NCI-H187 (cell line): Measurements from ENCODE around the gene TEX52.

Experiments
- DNase-seq, 2 experiments: peaks; one replicate each; lab custom pipeline; 2025; lab: John Stamatoyannopoulos, UW

Gene TEX52

DNA sequence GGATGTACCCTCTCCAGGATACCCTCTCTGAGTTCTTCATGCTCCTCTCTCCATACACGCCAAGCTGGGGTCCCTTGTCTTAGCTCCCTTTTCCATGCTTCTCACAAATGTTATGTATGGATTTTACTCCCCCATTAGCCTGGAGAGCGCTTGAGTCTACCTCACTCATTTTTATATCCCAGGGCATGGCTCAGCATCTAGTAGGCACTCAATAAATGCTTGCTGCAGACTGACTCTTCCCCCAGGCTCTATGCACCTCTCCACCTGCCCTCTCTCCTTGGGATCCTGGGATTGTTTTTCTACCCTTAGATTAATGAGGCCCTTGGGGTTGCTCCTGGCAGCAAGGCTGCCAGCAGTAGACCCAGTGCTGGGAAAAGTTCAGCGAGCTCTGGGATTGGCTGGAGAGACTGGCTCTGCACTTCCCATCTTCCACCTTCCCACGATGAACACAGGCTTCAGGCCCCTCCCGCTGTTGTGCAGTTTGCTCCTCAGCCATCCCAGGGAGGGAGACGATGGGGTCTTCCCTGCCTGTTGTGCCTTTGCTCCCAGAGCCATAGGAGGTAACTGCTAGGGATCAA is 24.2 kb downstream of the TEX52 start:
- DNase-seq = no peak

DNA sequence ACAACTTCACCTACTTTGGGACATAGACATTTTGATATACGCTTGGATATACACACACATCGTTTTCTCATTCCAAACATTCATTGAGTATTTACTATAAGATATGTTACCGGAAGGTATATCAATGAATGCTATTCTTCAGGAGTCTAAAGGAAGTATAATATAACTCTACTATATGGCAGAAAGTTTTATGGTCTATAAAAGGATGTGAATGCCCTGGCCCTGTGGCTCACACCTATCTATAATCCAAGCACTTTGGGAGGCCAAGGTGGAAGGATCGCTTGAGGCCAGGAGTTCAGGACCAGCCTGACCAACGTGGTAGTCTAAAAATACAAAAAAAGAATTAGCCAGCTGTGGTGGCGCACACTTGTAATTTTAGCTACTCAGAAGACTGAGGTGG is 27.6 kb downstream of the TEX52 start:
- no peak for DNase-seq

DNA sequence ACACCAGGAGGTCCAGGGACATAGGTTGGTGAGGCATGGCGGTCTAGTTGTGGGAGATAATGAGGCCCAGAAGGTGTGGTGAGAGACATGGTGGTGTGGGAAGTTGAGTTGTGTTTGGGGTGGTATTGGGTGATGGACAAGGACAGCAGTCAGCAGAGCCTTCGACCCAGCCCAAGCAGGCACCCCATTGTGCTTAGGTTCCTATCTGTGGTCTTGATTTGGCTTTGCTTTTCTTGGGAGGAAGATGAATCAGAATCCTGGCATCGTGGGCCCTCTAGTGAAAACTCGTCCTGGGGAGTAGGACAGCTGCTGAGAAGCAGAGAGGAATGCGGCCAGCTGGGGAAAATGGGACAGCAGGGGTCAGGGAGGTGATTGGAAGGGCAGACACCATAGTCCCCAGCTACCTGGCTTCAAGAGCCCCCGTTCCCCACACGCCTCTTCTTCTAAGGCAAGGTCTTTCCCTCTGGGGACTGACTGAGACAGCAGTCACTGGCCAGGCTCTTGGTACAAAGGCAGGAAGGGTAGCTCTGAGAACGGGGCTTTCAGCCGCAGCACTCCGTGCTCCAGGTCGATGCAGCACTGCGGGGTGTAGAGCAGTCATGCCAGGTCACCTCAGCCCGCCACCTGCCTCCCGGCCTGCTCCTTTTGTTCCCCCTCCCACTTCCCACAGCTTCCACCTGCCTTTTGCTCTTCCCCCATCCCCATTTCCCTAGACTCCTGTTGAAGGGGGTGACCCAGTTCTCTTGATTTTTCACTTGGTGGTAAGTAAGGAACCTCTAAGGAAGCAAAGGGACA is 29.9 kb downstream of the TEX52 start:
- DNase-seq = no peak

DNA sequence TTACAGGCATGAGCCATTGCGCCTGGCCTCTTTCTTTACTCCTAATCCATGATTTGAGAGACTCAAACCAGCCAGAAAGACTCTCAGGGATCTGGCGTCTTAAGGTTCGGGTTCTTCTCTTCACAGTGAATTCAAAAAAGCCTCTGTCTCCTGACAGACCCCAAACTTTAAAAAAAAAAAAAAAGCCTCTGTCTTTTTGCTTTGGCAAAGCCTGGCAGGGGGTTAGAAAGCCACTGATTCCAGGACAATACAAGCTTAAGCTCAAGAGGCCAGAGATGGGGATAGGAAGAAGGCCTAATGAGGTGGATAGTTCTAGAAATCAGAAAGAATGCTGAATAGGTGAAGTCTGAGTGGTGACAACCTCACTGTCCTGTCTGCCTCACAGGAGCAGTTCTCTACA is 30.8 kb downstream of the TEX52 start:
- DNase-seq = no peak

DNA sequence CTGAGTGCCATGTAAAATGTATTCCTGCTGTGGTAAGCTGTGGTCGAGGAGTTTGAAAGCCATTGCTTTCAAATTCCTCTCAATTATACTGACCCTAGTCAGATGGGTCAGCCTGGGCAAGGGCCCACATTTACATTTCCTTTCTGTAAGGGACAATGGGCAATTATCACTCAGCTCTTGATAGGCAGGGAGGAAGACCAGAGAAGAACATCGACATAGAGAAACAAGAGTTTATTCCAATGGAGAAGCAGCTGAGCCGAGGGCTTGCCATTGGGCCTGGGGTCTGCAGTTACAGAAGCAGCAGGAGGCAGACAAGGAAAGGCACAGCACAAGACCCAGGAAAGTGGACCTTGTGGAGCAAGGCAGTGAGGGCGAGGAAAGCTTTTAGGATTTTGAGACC is 31.7 kb downstream of the TEX52 start:
- no peak for DNase-seq

- no peak for DNase-seq
Observed at GRCh38 chr12:2824541-2824940, 32.3 kb downstream of the TEX52 start.

DNA sequence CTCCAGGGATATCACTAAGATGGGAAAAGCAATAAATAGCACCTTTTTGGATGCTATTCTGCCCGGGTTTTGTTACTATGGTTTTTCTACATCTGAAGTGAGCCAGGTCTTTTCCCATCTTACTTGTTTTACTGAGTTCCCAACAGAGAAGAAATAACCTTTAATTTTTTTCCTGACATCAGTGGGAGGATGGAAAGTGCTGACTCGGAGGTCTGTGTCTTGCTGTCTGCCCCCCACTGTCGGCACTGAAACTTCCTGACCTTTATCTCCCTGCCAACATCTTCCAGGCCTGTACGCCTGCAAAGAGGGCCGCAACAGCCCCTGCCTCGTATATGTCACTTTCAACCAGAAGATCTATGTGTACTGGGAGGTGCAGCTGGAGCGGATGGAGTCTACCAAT is 33.4 kb downstream of the TEX52 start:
- no peak for DNase-seq

DNA sequence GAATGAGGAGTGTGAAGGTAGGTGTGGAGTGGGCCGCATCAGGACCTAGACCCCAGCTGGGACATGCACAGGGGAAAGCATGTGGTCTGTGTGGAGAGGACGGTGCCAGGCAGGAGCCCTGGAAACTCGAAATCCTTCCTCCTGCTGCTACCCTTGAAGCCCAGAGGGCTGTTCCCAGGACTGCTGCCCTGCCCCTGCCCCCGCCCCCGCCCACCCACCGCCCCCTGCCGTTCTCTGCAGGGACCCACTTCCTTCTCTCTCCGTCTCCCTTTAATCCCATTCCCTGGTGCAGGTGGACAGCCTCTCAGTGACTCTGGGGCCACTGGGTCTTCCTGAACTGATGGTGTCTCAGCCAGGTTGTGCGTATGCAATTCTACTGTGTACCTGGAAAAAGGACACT is 36.4 kb downstream of the TEX52 start:
- DNase-seq = no peak

DNA sequence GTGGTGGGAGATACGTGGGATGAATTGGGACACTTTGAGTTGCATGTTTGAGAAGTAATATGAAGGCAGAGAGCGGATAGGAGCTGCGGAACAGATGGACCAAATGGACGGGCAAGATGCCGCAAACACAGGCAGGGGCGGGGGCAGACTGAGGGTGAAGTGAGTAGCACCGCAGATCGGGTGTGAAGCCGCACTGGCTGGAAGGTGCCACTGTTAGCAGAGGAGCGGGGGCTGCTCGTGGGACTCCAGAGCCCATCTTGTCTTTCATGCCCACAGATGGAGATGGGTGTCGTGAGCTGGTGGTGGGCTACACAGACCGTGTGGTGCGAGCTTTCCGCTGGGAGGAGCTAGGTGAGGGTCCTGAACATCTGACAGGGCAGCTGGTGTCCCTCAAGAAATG is 37.0 kb downstream of the TEX52 start:
- no peak for DNase-seq

DNA sequence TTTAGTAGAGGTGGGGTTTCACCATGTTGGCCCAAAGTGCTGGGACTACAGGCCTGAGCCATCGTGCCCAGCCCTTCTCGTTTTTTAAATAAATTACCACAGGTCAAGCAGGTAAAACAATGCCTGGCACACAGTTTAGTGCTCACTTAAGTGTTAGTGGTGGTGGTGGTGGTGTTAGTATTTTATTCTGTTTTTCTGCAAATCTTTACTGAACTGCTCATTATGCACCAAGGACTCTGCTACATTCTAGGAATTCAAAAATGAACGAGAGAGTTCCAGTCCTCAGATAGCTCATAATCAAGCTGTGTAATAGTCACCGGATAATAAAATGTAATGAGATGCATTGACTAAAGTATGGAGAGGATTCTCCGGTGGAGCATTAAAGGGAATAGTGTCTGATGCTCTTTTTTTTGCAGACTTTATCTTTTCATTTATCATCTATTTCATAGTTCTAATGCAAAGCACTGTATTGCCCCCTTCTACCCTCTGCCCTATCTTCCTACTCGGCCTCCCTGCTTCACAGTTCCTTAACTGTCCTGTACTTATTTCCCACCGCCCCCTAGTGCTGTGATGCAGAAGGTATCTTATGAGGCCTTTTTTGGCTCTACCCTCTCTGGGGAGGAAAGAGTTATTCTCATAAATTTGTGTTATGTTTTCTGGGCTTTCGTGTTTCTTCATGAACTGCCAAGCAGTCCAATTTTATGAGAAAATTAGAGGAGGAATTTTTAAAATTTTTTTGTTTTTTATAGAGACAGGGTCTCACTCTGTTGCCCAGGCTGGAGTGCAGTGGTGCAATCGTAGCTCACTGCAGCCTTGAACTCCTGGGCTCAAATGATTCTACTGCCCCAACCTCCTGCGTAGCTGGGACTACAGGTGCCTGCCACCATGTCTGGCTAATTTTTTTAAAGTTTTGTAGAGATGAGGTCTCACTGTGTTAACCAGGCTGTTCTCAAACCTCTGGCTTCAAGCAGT is 43.3 kb downstream of the TEX52 start:
- DNase-seq = no peak

- DNase-seq = peak; percentile 94 to 96
Observed at GRCh38 chr12:2812290-2813213, 44.3 kb downstream of the TEX52 start, which contains the start of gene ITFG2. TSS of gene ITFG2 (plus strand) at chr12:2812668. CDS start at chr12:2812761, 93 bp downstream.

DNA sequence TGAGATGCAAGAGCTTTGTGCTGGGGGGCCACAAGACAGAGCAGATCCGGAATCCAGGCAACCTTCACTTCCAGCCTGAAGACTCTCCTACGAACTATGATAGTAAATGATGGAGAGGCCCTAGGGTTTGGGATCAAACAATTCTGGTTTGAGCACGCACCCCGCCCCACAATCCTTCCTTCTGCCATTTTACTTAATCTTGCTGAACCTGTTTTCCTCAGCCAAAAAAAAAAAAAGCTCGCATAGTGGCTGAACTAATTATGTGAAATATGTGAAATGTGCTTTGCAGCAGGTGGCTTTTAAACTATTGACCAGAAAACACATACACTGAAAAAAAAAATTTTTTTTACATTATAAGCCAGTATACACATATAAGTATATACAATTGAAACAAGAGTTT is 45.0 kb downstream of the TEX52 start:
- DNase-seq = no peak

DNA sequence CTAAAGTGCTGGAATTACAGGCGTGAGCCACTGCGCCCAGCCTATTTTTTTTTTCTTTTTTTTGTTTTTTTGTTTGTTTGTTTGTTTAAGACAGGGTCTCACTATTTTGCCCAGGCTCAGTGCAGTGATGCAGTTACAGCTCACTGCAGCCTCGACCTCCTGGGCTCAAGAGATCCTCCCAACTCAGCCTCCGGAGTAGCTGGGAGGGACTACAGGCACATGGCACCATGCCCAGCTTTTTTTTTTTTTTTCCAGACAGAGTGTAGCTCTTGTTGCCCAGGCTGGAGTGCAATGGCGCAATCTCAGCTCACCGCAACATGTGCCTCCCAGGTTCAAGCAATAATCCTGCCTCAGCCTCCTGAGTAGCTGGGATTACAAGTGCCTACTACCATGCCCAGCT is 50.1 kb downstream of the TEX52 start:
- DNase-seq = no peak

DNA sequence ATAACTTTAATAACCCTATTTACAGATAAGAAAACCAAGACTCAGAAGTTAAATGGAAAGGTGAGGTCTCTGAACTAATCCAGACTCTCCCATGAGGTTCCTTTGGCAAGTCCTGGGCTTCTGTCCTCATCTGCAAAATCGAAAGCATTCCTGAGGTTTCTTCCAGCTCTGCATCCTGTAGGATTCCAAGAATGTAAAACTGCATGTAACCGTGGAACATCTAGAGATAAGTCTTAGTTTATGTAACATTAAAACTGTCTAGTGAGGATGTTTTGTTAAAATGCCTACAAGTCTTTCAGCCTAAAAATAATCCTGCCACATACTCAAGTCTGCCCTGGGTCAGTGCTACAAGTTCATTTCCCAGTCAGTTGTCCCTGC is 51.7 kb downstream of the TEX52 start:
- DNase-seq = no peak

- DNase-seq = no peak
Observed at GRCh38 chr12:2804393-2805142, 52.3 kb downstream of the TEX52 start.

DNA sequence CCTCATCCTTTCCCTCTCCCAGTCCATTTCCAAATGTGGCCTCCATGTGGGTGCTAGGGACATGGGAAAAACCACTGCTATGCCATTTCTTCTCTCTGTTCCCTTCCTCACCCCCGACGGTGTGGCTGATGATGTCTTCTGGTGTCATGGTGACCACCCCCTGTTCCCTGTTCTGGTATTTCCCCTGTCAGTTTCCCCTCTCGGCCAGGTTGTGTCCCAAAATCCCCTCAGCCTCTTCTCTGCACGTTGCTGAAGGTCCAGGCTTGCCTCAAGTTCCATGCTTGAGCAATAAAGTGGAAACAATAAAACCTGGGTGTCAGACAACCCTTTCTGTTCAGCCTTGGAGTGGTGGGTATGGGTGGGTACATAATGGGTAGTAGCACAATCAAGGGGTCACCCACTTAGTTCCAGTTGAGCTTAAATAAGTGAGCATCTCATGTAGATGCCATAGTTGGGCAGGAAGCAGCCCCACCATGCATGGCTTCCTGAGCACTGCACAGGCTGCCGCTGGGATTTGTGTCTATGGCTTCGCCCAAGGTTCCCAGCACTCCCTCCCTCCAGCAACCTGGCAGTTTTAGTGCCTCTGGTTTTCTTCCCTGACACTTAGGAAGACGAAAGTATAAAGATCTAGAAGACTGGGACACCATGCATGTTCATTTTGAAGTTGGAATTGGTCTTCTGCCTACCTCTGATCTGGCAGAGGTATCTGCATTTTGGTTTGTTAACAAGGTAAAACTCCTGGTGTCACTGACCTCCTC is 53.0 kb downstream of the TEX52 start:
- DNase-seq = no peak

DNA sequence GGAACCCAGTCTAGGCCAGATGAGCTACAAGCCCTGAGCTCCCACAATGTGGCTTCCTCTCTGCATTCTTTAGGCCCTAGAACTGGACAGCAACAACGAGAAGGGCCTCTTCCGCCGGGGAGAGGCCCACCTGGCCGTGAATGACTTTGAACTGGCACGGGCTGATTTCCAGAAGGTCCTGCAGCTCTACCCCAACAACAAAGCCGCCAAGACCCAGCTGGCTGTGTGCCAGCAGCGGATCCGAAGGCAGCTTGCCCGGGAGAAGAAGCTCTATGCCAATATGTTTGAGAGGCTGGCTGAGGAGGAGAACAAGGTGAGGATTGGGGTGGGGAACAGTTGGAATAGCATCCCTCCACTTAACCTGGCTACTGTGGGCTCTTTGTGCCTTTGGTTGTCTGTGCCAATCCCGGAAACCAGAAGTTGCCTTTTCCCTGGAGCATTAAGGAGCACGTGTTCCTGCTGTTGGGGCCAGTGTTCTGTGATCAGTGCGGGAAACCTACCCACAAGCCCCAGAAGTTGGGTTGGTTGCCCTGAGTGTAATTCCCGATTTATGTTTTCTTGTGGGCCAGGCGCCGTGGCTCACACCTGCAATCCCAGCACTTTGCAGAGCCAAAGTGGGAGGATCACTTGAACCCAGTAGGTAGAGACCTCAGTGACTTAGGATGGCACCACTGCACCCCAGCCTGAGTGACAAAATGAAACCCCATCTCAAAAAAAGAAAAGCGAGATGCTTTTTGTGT is 55.6 kb downstream of the TEX52 start:
- no peak for DNase-seq

DNA sequence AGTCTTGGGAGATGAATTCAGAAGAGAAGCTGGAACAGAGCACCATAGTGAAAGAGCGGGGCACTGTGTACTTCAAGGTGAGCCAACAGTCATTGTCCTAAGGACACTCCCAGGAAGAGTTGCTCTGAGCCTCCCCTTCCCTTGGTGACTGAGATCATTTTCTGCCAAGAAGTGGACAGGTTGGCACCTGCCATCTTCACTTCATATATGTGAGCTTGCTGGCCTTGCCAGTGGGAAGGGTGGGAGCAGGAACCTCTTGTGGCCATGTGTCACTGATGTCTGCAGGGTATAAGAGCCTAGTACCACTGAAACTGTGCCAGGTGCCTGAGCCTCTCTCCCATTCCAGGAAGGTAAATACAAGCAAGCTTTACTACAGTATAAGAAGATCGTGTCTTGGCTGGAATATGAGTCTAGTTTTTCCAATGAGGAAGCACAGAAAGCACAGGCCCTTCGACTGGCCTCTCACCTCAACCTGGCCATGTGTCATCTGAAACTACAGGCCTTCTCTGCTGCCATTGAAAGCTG is 56.7 kb downstream of the TEX52 start:
- DNase-seq = no peak
